HG02759 (cell line): ENCODE data around the gene DLEC1.
A peak's percentile ranks its signal among the peaks of the same experiment; 100 is the strongest.
"Not testable (repeated sequence)": the region's sequence is repeated elsewhere in the genome, so short reads cannot be mapped to it uniquely, and the experiment has no call there.

ENCODE experiments used
- ATAC-seq: cut with Tn5 transposase; IDR thresholded peaks from one replicate; pipeline ENCODE4 v1.9.1; 2021; ENCODE audit warnings: mild to moderate bottlenecking, moderate library complexity; ENCODE audit not compliant: unreplicated experiment

DLEC1 gene

DNA sequence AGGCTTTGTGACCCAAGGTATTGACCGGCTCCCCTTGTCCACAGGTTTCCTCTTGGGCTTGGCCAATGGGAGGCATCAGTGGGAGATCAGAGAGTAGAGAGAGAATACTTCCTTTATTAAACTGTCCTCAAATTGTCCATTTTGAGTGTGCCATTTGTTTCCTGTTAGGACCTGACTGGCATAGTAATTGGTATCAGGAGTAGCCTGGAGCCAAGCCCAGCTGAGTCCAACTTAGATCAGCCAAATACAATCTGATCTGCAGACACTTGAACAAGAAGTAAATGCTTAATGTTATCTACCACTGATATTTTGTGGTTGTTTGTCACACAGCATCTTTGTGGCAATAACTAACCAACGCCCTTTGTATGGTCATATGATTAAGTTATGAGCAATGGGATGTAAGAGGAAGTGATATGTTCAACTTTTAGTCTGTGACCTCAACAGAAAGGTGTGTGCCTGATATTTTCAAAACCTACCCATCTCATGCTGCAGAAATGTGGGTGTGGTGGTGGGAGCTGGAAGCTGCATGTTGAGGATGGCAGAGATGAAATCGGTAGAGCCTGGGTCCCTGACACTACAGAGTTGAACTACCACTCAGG is 112.8 kb downstream of the DLEC1 start:
- no peak for ATAC-seq

DNA sequence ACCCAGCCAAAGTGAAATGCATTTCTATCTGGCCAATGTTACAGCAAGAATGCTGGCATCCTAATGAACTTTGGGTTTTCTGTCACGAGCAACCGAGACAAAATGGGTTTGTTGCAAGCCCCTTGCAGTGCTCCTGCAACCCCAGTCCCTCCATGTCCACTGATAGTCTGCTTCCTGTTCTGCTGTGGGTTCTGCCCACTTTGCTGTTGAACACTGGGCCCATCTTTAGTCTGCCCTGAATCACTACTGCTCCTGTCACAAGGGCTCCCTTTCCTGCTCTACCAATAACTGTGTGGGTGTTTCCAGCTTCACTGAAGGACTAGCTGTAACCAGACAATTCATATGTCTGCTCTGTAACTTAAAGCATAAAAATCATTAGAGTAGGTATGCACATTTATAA is 113.6 kb downstream of the DLEC1 start:
- ATAC-seq, result no peak

DNA sequence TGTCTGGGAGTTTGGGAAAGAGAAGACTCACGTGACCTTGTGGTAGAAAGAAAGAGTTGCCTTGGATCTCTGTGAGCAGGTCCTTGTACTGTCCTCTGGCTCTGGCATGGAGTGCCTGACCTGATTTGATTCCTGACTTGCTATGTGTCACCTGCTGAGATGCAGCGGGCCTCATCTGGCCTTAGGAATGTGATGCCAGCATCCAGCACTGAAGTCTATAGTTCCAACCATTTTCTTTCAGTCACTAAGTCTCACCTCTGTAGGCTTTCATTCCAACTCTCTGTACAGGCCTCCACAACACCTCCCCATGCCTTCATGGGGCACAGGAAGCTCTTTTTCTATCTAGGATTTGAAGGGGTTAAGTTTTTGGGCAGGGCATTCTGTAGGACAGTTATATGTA is 114.2 kb downstream of the DLEC1 start:
- ATAC-seq, result no peak

GRCh38 chr3:38154033-38154494 is 115.1 kb downstream of the DLEC1 start:
- no peak for ATAC-seq

- ATAC-seq, result no peak
Observed at GRCh38 chr3:38154625-38155255, 115.7 kb downstream of the DLEC1 start.

DNA sequence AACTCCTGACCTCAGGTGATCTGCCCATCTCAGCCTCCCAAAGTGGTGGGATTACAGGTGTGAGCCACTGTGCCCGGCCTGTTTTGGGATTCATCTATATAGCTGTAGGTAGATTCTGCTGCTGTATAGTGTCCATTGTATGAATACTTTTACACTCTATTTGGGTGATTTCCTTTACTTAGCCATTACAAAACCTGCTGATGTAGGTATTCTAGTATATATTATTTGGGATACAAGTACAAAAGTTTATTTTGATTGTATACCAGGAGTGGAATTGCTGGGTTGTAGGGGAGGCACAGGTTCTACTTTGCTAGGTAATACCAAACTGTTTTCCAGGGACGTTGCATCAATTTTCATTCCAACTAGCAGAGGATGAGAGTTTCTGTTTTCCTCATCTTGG is 116.8 kb downstream of the DLEC1 start:
- no peak for ATAC-seq

DNA sequence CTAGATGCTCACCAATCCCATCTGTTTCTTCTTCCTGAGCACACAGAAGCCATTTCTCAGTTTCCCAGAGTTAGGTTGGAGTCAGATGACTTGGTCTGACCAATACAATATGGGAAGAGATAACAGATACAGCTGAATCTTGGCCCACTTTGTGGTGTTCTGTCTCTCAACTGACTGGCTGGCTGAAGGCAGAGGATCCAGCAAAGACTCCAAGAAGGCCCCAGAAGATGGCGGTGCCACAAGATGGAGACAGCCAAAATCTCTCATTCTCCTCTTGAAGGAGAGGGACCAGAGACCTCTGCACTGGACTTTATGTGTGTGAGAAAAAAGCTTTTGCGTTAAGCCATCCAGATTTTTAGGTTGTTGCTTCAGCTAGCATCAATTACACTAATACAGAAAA is 118.1 kb downstream of the DLEC1 start:
- ATAC-seq, result no peak

GRCh38 chr3:38157595-38157994 is 118.6 kb downstream of the DLEC1 start:
- no peak for ATAC-seq

DNA sequence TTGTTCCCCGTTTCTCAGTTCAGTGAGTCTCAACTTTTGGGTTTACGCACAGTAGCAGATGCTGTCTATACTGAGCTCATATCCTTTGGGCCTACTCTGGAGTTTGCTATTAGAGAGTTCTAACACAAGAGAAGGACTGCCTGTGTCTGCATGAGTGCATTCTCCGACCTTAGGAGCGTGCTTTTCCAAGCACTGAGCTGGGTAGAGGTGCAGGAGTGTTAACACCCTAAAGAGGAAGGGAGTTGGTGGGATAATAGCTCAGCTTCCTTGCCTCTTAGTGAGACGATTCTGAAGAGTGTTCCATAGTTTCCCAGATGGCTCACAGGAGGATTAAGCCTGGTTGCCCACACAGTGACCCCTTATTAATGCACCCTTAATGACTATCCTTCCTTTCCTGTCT is 119.5 kb downstream of the DLEC1 start:
- ATAC-seq, result no peak

GRCh38 chr3:38160704-38161103 is 121.7 kb downstream of the DLEC1 start:
- not testable (repeated sequence) for ATAC-seq

DNA sequence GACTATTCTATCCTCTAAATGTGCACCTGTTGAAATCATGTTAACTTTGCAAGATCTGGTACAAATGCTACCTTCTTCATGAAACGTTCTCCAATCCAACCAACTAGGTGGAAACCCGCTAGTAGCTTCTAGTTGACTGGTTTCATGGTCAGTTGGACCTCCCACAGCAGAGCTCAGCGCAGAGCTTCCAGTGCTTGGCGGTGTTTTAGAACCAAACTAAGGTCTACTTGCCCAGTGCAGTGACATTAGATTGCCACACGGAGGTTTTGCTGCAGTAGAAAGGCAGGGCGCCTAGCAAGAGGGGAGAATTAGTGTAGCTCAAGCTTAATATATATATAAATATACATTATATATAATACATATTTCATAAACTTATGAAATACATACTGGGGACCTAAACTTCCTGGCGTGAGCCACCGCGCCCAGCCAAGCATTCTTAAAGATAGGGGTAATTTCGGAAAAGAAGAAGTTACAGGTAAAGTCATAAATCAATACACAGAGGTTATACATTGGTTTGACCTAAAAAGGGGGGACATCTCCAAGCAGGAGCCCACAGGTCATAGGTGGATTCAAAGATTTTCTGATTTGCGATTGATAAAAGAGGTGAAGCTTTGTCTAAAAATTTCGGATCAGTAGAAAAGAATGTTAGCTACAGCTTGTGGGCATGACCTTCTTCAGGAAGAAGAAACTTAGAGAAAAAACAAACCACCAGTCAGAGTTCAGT is 124.3 kb downstream of the DLEC1 start:
- ATAC-seq, result no peak

GRCh38 chr3:38163841-38164642 is 125.0 kb downstream of the DLEC1 start:
- no peak for ATAC-seq

DNA sequence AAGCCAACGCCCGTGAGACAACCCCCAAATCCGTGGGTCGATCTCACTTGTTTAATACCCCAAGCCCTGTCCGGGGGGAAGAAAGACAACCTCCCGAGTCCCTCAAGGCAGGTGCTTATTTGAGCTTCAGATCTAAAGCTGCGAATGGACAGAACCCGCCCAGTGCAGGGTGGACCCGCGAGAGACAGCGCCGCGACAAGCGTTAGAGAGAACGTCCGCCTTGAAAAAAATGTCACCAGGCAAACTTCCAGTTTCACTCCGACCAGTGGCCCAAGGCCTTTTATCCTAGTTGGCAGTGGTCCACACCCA is 125.6 kb downstream of the DLEC1 start:
- peak; percentile 13 for ATAC-seq

DNA sequence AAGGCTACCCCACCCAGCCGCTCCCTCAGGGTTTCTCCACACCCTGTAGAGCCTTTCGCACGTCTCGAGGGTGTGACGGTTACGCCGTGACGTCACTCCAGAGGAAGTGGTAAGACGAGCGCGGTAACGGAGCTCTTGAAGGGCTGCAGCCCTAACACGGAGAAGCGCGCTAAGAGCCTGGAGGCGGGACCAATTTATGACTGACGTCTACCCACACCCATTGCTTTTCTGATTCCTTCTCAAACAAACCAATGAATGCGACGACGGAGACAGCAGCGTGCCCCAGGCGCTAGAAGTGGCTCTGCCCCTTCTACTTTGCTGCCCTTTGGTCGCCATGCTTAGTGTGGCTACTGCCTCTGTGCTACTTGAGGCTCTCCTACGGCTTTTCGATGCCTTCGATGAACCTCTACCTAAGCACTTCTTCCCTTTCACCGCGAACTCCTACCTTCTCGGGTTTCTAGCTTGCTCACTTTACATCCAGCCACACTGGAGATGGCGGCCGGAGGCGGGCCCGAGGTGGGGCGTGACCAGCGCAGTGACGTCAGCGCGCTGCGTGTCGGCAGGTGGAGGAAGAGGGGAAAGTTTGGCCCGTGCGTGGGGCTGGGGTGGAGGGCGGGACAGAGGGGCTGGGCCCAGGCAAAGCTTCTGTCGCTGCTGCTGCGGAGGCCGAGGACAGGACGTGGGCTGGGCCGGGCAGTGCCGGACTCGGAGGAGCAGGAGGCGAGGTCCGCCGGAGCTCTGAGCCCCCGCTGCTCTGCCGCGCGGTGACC is 126.1 kb downstream of the DLEC1 start, which contains the start of gene OXSR1:
TSS of gene OXSR1 (plus strand) at position 586 of the 770 bp plus-strand sequence. CDS start 340 bp downstream, outside the sequence.
- peak; percentile 87 for ATAC-seq

GRCh38 chr3:38165722-38166387 is 126.8 kb downstream of the DLEC1 start:
- ATAC-seq, result no peak

- ATAC-seq, result no peak
Observed at GRCh38 chr3:38167591-38167990, 128.6 kb downstream of the DLEC1 start.

GRCh38 chr3:38168151-38169026 is 129.4 kb downstream of the DLEC1 start:
- ATAC-seq, result no peak

DNA sequence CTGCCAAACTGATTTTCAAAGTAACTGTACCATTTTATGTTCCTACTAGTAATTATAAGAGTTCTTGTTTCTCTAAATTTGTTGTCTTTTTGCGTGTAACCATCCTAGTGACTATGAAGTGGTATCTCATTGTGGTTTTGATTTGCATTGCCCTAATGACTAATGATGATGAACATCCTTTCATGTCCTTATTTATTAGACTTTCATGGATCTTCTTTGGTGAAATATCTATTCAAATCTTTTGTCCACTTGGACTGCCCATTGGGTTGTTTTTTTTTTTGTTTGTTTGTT is 130.0 kb downstream of the DLEC1 start:
- no peak for ATAC-seq

- no peak for ATAC-seq
Observed at GRCh38 chr3:38170722-38171121, 131.7 kb downstream of the DLEC1 start.
